ENCODE measurements around the gene CHP1.
"Not testable (repeated sequence)": the region's sequence is repeated elsewhere in the genome, so short reads cannot be mapped to it uniquely, and the experiment has no call there.

CHP1 gene

DNA sequence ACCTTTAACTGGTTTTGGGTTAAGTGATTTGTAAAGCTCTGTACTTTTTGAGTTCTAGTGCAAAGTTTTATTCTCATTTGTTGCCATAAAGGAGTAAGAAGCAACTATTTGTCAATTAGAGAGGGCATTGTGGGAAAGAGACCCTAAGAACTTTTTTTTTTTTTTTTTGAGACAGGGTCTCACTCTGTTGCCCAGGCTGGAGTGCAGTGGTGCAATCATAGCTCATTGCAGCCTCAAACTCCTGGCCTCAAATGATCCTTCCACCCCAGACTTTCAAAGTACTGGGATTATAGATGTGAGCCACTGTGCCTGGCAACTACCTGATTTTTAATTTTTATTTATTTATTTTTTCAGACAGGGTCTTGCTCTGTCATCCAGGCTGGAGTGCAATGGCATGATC lies 4.9 kb downstream of the CHP1 start:
- no peak for TF ChIP-seq ZFX (IDR thresholded peaks at IDR 0.05; ENCODE audit: borderline replicate concordance)
- TF ChIP-seq, protein P1, sequence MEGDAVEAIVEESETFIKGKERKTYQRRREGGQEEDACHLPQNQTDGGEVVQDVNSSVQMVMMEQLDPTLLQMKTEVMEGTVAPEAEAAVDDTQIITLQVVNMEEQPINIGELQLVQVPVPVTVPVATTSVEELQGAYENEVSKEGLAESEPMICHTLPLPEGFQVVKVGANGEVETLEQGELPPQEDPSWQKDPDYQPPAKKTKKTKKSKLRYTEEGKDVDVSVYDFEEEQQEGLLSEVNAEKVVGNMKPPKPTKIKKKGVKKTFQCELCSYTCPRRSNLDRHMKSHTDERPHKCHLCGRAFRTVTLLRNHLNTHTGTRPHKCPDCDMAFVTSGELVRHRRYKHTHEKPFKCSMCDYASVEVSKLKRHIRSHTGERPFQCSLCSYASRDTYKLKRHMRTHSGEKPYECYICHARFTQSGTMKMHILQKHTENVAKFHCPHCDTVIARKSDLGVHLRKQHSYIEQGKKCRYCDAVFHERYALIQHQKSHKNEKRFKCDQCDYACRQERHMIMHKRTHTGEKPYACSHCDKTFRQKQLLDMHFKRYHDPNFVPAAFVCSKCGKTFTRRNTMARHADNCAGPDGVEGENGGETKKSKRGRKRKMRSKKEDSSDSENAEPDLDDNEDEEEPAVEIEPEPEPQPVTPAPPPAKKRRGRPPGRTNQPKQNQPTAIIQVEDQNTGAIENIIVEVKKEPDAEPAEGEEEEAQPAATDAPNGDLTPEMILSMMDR (IDR thresholded peaks at IDR 0.05) = no peak
- no peak overlapping the region for H3K27ac ChIP-seq

- H3K27ac ChIP-seq = no peak overlapping the region
- TF ChIP-seq, protein P1 (IDR thresholded peaks at IDR 0.05) = no peak
- TF ChIP-seq ZFX (IDR thresholded peaks at IDR 0.05; ENCODE audit: borderline replicate concordance) = no peak
Measured at GRCh38 chr15:41238100-41238499, 7.0 kb downstream of the CHP1 start.

- H3K27ac ChIP-seq = peak overlapping the region; percentile 84
- TF ChIP-seq, protein P1 (IDR thresholded peaks at IDR 0.05) = no peak
- no peak for TF ChIP-seq ZFX (IDR thresholded peaks at IDR 0.05; ENCODE audit: borderline replicate concordance)
Measured at GRCh38 chr15:41241221-41241964, 10.3 kb downstream of the CHP1 start.

GRCh38 chr15:41250745-41251144 lies 19.7 kb downstream of the CHP1 start:
- not testable (repeated sequence) for H3K27ac ChIP-seq

DNA sequence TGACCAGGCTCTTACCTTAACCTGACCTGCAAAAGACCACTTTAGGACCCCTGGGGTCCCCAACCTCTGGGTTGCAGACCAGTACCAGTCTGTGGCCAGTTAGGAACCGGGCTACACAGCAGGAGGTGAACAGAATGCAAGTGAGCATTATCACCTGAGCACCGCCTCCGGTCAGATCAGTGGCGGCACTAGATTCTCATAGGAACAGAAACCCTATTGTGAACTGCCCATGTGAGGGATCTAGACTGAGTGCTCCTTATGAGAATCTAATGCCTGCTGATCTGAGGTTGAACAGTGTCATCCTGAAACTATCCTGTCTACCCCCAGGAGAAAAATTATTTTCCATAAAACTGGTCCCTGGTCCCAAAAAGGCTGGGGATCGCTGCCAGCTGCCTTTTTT lies 20.3 kb downstream of the CHP1 start:
- TF ChIP-seq, protein P1 (IDR thresholded peaks at IDR 0.05) = no peak
- no peak for TF ChIP-seq ZFX (IDR thresholded peaks at IDR 0.05; ENCODE audit: borderline replicate concordance)
- no peak overlapping the region for H3K27ac ChIP-seq

GRCh38 chr15:41254560-41254959 lies 23.5 kb downstream of the CHP1 start:
- no peak overlapping the region for H3K27ac ChIP-seq
- TF ChIP-seq ZFX (IDR thresholded peaks at IDR 0.05; ENCODE audit: borderline replicate concordance) = no peak
- TF ChIP-seq, protein P1 (IDR thresholded peaks at IDR 0.05) = no peak

DNA sequence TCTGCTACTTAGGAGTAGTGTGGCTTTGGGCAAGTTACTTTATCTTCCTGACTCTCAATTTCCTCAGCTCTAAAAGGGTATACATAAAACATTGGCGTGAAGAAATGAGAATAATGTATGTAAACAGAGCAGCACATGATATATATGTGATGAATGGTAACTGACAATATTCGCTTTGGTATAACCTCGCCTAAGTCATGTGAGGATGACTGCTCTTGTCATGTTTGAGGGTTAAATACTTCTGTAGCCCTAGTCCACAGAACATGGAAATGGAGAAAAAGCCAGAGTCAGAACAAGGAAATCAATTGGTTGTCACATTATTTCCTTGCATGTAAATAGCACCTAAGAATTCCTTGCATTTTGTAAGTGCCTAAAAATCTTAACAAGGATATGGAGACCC lies 25.0 kb downstream of the CHP1 start:
- peak overlapping the region; percentile 35 for H3K27ac ChIP-seq
- TF ChIP-seq ZFX (IDR thresholded peaks at IDR 0.05; ENCODE audit: borderline replicate concordance) = no peak
- TF ChIP-seq, protein P1 (IDR thresholded peaks at IDR 0.05) = no peak

DNA sequence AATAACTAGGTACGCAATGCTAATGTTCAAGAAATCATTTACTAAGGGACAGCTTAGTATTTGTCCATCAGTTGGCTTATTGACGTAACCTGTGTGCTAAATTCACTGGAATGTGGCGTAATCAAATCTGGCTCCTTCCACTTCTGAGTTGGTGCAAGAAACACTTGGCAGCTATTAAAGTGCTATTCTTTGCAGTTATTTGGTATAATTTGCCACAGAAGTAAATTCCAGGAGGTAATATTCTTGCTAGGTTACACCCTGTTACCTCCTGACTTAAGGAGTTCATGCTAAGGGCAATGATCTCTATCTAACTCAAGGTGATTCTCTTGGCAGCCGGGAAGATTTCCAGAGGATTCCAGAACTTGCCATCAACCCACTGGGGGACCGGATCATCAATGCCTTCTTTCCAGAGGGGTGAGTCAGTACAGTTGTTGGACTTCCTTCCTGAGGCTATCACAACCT lies 25.5 kb downstream of the CHP1 start:
- no peak for TF ChIP-seq ZFX (IDR thresholded peaks at IDR 0.05; ENCODE audit: borderline replicate concordance)
- TF ChIP-seq, protein P1 (IDR thresholded peaks at IDR 0.05) = no peak
- H3K27ac ChIP-seq = peak overlapping the region; percentile 35

Measured in 22Rv1 (cell line).